ENCODE results near the gene KLK11. TPM values are rescaled to one million over a fixed set of nuclear protein-coding genes. Genes with fewer than 3 reads are reported as not detected.

Gene KLK11
- total RNA-seq, 2 donors from 2014 or later = 0.29 to 2.5 TPM

GRCh38 chr19:51023946-51024345 is 2.5 kb downstream of the KLK11 start:
- Mint-ChIP-seq H3K4me3 (no peak overlapping the region), H3K36me3 (ENCODE audit: low read depth) (no peaks in the 10 kb centered on the region), H3K27me3 (ENCODE audit: insufficient read depth) (peaks cover 43% of the 10 kb centered on the region)

GRCh38 chr19:51022526-51022925 is 3.9 kb downstream of the KLK11 start:
- Histone ChIP-seq H3K4me3 (ENCODE audit: low read length) (no peak overlapping the region), H3K36me3 (ENCODE audit: control insufficient read depth, insufficient read depth, low read length) (no peaks in the 10 kb centered on the region), H3K27me3 (ENCODE audit: control insufficient read depth, insufficient read depth, low read length, poor library complexity, severe bottlenecking) (peaks cover 48% of the 10 kb centered on the region), H3K9ac (ENCODE audit: extremely low read depth, low read length, poor library complexity, severe bottlenecking) (no peak overlapping the region), H3K27ac (ENCODE audit: low read depth, low read length) (no peak overlapping the region), H3K9me3 (ENCODE audit: control insufficient read depth, low read length) (no peaks in the 10 kb centered on the region), H3K4me1 (ENCODE audit: control insufficient read depth, insufficient read depth, low read length) (peaks cover 11% of the 10 kb centered on the region)
- H3K27me3 Mint-ChIP-seq (ENCODE audit: insufficient read depth) = peaks cover 50% of the 10 kb centered on the region
- DNase-seq = no peak
- 74 to 80% methylated on average over 7 to 14 of the region's 14 CpGs for WGBS, 2 experiments (ENCODE audit: insufficient coverage in 1 of 2, insufficient read length in 1 of 2)
- TF ChIP-seq, protein P1, sequence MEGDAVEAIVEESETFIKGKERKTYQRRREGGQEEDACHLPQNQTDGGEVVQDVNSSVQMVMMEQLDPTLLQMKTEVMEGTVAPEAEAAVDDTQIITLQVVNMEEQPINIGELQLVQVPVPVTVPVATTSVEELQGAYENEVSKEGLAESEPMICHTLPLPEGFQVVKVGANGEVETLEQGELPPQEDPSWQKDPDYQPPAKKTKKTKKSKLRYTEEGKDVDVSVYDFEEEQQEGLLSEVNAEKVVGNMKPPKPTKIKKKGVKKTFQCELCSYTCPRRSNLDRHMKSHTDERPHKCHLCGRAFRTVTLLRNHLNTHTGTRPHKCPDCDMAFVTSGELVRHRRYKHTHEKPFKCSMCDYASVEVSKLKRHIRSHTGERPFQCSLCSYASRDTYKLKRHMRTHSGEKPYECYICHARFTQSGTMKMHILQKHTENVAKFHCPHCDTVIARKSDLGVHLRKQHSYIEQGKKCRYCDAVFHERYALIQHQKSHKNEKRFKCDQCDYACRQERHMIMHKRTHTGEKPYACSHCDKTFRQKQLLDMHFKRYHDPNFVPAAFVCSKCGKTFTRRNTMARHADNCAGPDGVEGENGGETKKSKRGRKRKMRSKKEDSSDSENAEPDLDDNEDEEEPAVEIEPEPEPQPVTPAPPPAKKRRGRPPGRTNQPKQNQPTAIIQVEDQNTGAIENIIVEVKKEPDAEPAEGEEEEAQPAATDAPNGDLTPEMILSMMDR (conservative IDR thresholded peaks at IDR 0.05) = no peak
- peaks cover 46% of the 10 kb centered on the region for H3K4me1 Mint-ChIP-seq
- no peaks in the 10 kb centered on the region for H3K36me3 Mint-ChIP-seq (ENCODE audit: low read depth)
- no peak overlapping the region for H3K4me3 Mint-ChIP-seq
- H3K27ac Mint-ChIP-seq = no peak overlapping the region
- H3K9me3 Mint-ChIP-seq = peaks cover 2% of the 10 kb centered on the region

More at GRCh38 chr19:51023946-51024345, 2.5 kb downstream of the KLK11 start:
- TF ChIP-seq, protein P1 (conservative IDR thresholded peaks at IDR 0.05) = no peak
- Histone ChIP-seq H3K4me3 (ENCODE audit: low read length) (no peak overlapping the region), H3K27me3 (ENCODE audit: control insufficient read depth, insufficient read depth, low read length, poor library complexity, severe bottlenecking) (peaks cover 34% of the 10 kb centered on the region), H3K9ac (ENCODE audit: extremely low read depth, low read length, poor library complexity, severe bottlenecking) (no peak overlapping the region), H3K9me3 (ENCODE audit: control insufficient read depth, low read length) (no peaks in the 10 kb centered on the region), H3K4me1 (ENCODE audit: control insufficient read depth, insufficient read depth, low read length) (peaks cover 11% of the 10 kb centered on the region), H3K36me3 (ENCODE audit: control insufficient read depth, insufficient read depth, low read length) (no peaks in the 10 kb centered on the region), H3K27ac (ENCODE audit: low read depth, low read length) (no peak overlapping the region)
- WGBS, 2 experiments (ENCODE audit: insufficient coverage in 1 of 2, insufficient read length in 1 of 2) = 89 to 100% methylated on average over 6 to 11 of the region's 11 CpGs
- no peak for DNase-seq
- H3K9me3 Mint-ChIP-seq = no peaks in the 10 kb centered on the region
- H3K27ac Mint-ChIP-seq = no peak overlapping the region
- H3K4me1 Mint-ChIP-seq = peaks cover 45% of the 10 kb centered on the region

DNA sequence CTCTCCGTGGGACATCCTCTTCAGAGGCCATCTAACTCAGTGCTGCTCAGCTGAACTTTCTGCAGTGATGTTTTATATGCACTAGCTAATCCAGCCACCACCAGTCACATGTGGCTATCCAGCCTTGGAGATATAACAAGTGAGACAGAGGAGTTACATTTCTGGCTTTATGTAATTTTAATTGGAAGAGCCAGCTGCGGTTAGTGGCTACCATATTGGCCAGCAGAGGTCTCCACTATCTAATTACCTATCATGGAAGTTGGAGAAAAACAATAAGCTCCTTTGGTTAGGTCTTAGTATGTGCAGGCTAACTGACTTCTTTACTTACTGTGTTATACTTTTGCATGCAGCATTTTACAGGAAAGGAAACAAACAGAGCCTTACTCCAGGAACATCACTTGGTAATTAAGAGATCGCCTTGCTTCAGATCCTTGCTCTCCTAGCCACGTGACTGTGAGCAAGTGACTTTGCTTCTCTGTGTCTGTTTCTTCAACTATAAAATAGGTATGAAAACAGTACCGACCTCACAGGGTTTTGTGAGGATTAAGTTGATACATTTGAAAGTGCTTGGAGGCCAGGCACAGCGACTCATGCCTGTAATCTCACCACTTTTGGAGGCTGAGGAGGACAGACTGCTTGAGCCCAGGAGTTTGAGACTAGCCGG is 5.3 kb downstream of the KLK11 start:
- Histone ChIP-seq H3K4me3 (ENCODE audit: low read length) (no peak overlapping the region), H3K36me3 (ENCODE audit: control insufficient read depth, insufficient read depth, low read length) (no peaks in the 10 kb centered on the region), H3K27me3 (ENCODE audit: control insufficient read depth, insufficient read depth, low read length, poor library complexity, severe bottlenecking) (peaks cover 61% of the 10 kb centered on the region), H3K27ac (ENCODE audit: low read depth, low read length) (no peak overlapping the region), H3K4me1 (ENCODE audit: control insufficient read depth, insufficient read depth, low read length) (peaks cover 10% of the 10 kb centered on the region), H3K9me3 (ENCODE audit: control insufficient read depth, low read length) (no peaks in the 10 kb centered on the region), H3K9ac (ENCODE audit: extremely low read depth, low read length, poor library complexity, severe bottlenecking) (no peak overlapping the region)
- no peak overlapping the region for H3K4me3 Mint-ChIP-seq
- H3K27me3 Mint-ChIP-seq (ENCODE audit: insufficient read depth) = peaks cover 60% of the 10 kb centered on the region
- peaks cover 5% of the 10 kb centered on the region for H3K9me3 Mint-ChIP-seq
- 51 to 59% methylated on average over 6 to 7 of the region's 7 CpGs for WGBS, 2 experiments (ENCODE audit: insufficient coverage in 1 of 2, insufficient read length in 1 of 2)
- H3K4me1 Mint-ChIP-seq = peaks cover 42% of the 10 kb centered on the region
- no peaks in the 10 kb centered on the region for H3K36me3 Mint-ChIP-seq (ENCODE audit: low read depth)
- peak overlapping the region; percentile 61 for H3K27ac Mint-ChIP-seq
- TF ChIP-seq, protein P1 (conservative IDR thresholded peaks at IDR 0.05) = peak; percentile 87
- peak; percentile 76 for DNase-seq

Data from endodermal cell (in vitro differentiated cells).